GM19455 (cell line): ENCODE data around the gene DCDC2B.

Experiments used
- ATAC-seq: cut with Tn5 transposase; IDR thresholded peaks from one replicate; pipeline ENCODE4 v1.9.1; 2021; ENCODE audit not compliant: unreplicated experiment

DCDC2B gene

DNA sequence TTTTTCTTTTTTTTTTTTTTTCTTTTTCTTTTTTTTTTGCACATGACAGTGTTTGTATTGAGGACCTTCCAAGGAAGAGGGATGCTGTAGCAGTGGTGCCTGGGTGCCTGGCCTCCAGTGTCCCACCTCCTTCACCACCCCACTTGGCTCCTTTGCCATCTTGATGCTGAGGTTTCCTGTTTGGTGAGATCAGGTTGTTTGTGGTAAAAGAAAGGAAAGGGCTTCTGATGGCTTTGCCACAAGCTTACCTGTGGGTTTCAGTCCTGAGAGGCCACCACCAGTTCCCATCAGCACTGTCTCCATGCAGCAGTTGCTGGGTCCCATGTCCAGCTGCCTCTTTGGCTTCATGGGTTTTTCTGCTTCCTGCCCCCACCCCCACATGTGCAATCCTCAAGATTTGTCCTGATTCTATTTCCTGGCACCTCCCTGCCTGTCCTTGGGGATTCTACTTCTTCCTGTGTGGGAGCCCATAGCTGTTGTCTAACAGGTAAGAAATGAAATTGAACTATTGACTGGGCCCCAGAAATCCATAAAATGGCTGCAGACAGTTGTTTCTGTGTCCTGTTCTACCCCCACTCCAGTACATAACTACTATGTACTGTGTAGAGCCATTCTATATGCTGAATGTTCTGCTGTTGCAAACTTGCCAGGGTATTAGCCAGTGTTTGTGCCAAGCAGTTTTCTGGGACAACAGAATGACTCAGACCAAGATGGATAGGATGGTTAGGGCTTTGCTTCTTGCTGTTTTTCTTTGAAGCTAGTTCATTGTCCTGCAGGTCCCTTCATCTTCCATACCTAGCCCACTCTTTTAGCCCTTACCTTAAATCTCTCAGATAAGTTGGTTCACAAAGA is 12.7 kb upstream of the DCDC2B start:
- no peak for ATAC-seq

- no peak for ATAC-seq
Observed at GRCh38 chr1:32197074-32197473, 11.8 kb upstream of the DCDC2B start.

DNA sequence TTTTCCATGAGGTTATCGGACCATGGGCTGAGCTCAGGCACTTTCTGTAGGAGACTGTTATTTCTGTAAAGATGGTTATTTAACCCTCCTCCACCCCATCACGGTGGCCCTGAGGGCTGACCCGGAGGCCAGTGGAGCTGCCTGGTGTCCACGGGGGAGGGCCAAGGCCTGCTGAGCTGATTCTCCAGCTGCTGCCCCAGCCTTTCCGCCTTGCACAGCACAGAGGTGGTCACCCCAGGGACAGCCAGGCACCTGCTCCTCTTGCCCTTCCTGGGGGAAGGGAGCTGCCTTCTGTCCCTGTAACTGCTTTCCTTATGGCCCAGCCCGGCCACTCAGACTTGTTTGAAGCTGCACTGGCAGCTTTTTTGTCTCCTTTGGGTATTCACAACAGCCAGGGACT is 11.1 kb upstream of the DCDC2B start:
- ATAC-seq: no peak

DNA sequence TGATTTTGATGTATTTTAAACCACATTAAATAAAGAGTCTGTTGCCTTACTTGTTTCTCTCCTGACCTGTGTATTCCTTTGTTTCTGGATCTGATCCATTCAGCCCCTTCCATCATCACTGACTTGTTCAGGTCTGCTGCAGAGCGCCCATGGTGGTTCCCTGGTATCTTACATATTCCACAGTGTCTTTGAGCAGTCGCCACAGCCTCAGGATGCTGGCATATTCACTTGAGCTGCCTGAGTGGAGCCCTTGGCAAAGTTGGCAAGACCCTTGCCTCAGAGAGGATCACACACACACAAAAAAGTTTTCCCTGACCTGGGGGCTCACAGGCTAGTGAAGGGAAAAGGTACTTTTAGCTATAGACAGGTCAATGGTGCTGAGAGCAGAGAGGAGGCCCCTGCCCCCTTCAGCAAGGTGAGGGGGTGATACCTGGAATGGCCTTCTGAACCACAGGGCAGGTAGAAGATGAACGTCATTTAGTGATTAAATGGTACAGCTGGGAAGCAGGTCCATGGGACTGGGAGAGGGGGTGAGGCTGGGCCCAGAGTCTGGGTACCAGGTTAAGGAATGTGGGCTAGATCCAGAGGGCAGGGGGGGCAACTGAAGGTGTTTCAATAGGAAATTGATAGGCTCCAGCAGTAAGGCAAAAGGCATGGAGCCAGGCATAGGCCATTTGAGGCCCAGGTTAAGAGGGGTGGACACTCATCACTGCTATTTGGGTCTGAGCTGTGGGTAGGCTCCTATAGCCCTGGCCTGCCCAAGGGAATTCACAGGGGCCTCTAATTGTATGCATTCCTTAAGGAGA is 10.4 kb upstream of the DCDC2B start:
- no peak for ATAC-seq

DNA sequence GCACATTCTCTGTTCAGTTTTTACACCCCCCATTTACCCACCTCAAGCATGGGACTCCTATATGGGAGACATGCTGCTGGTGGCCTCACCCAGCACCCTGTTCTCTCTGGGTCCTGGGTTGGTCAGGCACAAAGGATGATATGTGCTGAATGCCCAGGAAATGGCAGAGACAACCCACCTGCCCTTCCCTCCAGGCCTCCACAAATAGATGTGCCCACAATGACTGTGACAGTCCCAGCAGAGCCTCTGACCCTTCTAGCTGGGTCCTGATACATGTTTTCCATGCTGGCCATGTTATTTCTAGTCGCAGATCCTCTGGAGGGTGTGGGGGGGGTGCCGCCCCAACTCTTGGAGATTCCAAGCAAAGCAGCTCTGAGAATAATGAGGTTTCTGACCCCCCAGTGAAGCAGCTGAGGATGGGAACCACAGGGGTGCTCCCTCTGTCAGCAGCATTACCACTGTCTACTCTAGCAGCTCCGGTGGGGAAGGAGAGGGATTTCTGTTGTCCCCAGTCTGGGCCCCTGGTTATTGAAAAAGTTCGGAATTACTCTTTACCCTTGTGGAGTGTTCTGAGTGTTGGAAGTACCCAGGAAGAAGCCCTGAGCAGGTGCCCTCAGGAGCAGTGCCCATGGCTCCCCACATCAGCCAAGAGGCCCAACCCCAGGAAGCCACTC is 9.7 kb upstream of the DCDC2B start:
- no peak for ATAC-seq

DNA sequence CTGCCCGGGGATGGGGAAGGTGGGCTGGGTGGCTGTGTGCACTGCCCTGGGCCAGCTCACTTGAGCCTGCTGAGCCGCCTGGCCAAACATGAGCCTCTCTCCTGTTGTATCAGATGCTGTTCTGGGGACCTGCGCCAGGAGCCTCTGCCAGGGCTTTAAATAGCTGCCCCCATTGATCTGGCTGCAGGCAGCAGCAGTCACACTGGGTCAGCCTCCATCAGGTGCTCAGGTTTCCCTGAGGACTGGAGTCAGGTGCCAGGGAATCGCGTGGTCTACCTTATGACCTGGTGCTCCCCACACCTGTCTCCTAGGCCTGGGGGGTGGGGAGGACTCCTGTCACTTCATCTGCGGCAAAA is 9.2 kb upstream of the DCDC2B start:
- no peak for ATAC-seq

GRCh38 chr1:32200226-32201010 is 8.5 kb upstream of the DCDC2B start, which contains the start of gene CCDC28B:
Gene CCDC28B, plus strand, starts transcription at chr1:32200595. Its CDS starts 1,341 bp downstream, at chr1:32201936.
- no peak for ATAC-seq

- no peak for ATAC-seq
Observed at GRCh38 chr1:32201011-32201855, 7.7 kb upstream of the DCDC2B start.

DNA sequence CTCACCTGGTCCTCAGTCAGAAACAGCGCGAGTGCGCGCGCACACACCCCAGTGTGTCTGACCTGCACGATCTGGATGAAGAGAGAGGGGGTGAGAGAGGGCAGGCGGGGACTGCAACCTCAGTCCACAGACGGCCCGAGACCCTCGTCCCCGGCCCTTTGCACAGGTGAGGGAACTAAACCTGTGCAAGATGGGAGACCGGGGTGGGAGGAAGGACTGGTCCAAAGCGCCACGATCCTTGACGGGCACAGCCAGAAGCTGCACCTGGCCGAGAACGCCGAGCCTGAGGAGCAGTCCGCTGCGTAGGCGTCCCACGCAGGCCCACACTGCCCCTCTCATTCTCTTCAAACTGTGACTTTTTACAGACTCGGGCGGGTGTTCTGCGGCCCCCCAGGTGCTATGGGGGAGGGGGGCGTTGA is 3.9 kb upstream of the DCDC2B start:
- ATAC-seq: no peak

- no peak for ATAC-seq
Observed at GRCh38 chr1:32205401-32206370, 3.2 kb upstream of the DCDC2B start, which contains the start of gene IQCC. Gene IQCC, plus strand, starts transcription at chr1:32205671. Its CDS starts 11 bp downstream, at chr1:32205682.

GRCh38 chr1:32208469-32208868 is 420 bp upstream of the DCDC2B start:
- ATAC-seq: no peak

- ATAC-seq: no peak
Observed at GRCh38 chr1:32215629-32216480, 7.0 kb downstream of the DCDC2B start.

- ATAC-seq: no peak
Observed at GRCh38 chr1:32216566-32216965, 7.7 kb downstream of the DCDC2B start.

GRCh38 chr1:32219022-32219421 is 10.1 kb downstream of the DCDC2B start:
- no peak for ATAC-seq

- no peak for ATAC-seq
Observed at GRCh38 chr1:32220746-32221580, 12.1 kb downstream of the DCDC2B start.

GRCh38 chr1:32221581-32221979 is 12.7 kb downstream of the DCDC2B start:
- no peak for ATAC-seq
